Keratinocyte (primary cell): Measurements from ENCODE around the gene GCK. TPM values are rescaled to one million over a fixed set of nuclear protein-coding genes. Genes with fewer than 3 reads are reported as not detected.

Experiments
- DNase-seq: peaks from one replicate; pipeline ENCODE4 v3.0.0-alpha.2; 2011; ENCODE audit warnings: low read depth, missing footprints, low spot score
- FAIRE-seq: peaks from 2 replicates; lab custom pipeline; 2011; peaks lifted over from hg19 to GRCh38; lab: Jason Lieb, UNC
- H2AFZ ChIP-seq: 2 replicates; pipeline ENCODE4 v1.6.0; 2012; ENCODE audit warnings: low read length, control low read depth, inconsistent platforms; ENCODE audit not compliant: control insufficient read depth
- H3K27ac ChIP-seq: 2 replicates; pipeline ENCODE4 v1.5.1; 2011; ENCODE audit warnings: low read length; ENCODE audit not compliant: control insufficient read depth, insufficient read depth
- H3K27me3 ChIP-seq: 3 replicates; pipeline ENCODE4 v1.6.0; 2011; ENCODE audit warnings: low read length; ENCODE audit not compliant: control insufficient read depth, insufficient read depth; ENCODE audit errors: extremely low read depth
- H3K36me3 ChIP-seq, 2 experiments: 2 replicates in 1 of 2; 3 replicates in 1 of 2; pipeline ENCODE4 v1.5.1; 2011; ENCODE audit warnings: low read length in 2 of 2, mild to moderate bottlenecking in 1 of 2; ENCODE audit not compliant: control insufficient read depth in 2 of 2, insufficient read depth in 2 of 2; ENCODE audit errors: extremely low read depth in 1 of 2
- H3K4me1 ChIP-seq: 3 replicates; pipeline ENCODE4 v1.5.1; 2011; ENCODE audit warnings: low read length; ENCODE audit not compliant: control insufficient read depth, insufficient read depth; ENCODE audit errors: extremely low read depth
- H3K4me2 ChIP-seq: 3 replicates; pipeline ENCODE4 v1.6.0; 2011; ENCODE audit warnings: low read depth, low read length; ENCODE audit not compliant: control insufficient read depth, insufficient read depth; ENCODE audit errors: extremely low read depth
- H3K4me3 ChIP-seq, 3 experiments: fragments of 200-600 bp in 1 of 3; sonication (generic) in 1 of 3; 2 replicates in 2 of 3; 3 replicates in 1 of 3; pipeline ENCODE4 v1.5.1; 2011 to 2016; ENCODE audit warnings: low read length in 3 of 3, mild to moderate bottlenecking in 3 of 3, control low read depth in 2 of 3, inconsistent platforms in 1 of 3, low read depth in 1 of 3, mixed read lengths in 1 of 3, mixed run types in 1 of 3, moderate library complexity in 1 of 3; ENCODE audit not compliant: control insufficient read depth in 2 of 3, insufficient read depth in 2 of 3; ENCODE audit errors: extremely low read depth in 1 of 3
- H3K79me2 ChIP-seq: 2 replicates; pipeline ENCODE4 v1.6.0; 2012; ENCODE audit warnings: low read length; ENCODE audit not compliant: control insufficient read depth, insufficient read depth
- H3K9ac ChIP-seq: 3 replicates; pipeline ENCODE4 v1.6.0; 2011; ENCODE audit warnings: low read length; ENCODE audit not compliant: control insufficient read depth, insufficient read depth; ENCODE audit errors: extremely low read depth
- H3K9me1 ChIP-seq: 3 replicates; pipeline ENCODE4 v1.6.0; 2011; ENCODE audit warnings: low read length; ENCODE audit not compliant: control insufficient read depth, insufficient read depth; ENCODE audit errors: extremely low read depth
- H3K9me3 ChIP-seq: 2 replicates; pipeline ENCODE4 v1.5.1; 2012; ENCODE audit warnings: low read depth, low read length; ENCODE audit not compliant: control insufficient read depth
- H4K20me1 ChIP-seq: 3 replicates; pipeline ENCODE4 v1.6.0; 2011; ENCODE audit warnings: low read length; ENCODE audit not compliant: control insufficient read depth, insufficient read depth; ENCODE audit errors: extremely low read depth
- EZH2 ChIP-seq: IDR thresholded peaks from one replicate; pipeline ENCODE4 v1.6.1; 2012; ENCODE audit warnings: inconsistent platforms, mild to moderate bottlenecking, low read length, moderate library complexity
- dilution Hi-C: fragments of 300-500 bp; cut with MboI; formaldehyde crosslinking; loops from one replicate; pipeline ENCODE4 v1.7.0; 2020; ENCODE audit warnings: low sequenced_read_pairs; ENCODE audit not compliant: extremely low pct_ligation_motif_present
- polyA plus RNA-seq, 5 experiments: library from polyadenylated mRNA; depleted of rRNA in 3 of 5; stranded (reverse) in 3 of 5; stranded (forward) in 1 of 5; unstranded in 1 of 5; fragments of >200 nt; gene quantifications; 1 replicate in 1 of 5; 2 replicates in 3 of 5; 3 replicates in 1 of 5; pipeline versions ENCODE4 v1.2.1 to v1.2.3, GENCODE V29; 2011 to 2012; ENCODE audit warnings: missing spikeins in 2 of 5, low read depth in 1 of 5, low replicate concordance in 1 of 5
- TF ChIP-seq, protein P1 (sequence below), 3 experiments: IDR thresholded peaks in 1 of 3; conservative IDR thresholded peaks in 1 of 3; optimal IDR thresholded peaks in 1 of 3; 2 replicates in 2 of 3; 3 replicates in 1 of 3; pipeline versions ENCODE3 to v1.5.1; 2011; ENCODE audit warnings: low read length in 3 of 3, mild to moderate bottlenecking in 3 of 3, moderate library complexity in 2 of 3, control low read depth in 1 of 3, inconsistent platforms in 1 of 3; ENCODE audit not compliant: insufficient read depth in 2 of 3; ENCODE audit errors: extremely low read depth in 1 of 3

The GCK gene
- polyA plus RNA-seq, 1 donor (not counting 4 experiments of a cell fraction or from before 2014, with no cell fraction given), result not detected

DNA sequence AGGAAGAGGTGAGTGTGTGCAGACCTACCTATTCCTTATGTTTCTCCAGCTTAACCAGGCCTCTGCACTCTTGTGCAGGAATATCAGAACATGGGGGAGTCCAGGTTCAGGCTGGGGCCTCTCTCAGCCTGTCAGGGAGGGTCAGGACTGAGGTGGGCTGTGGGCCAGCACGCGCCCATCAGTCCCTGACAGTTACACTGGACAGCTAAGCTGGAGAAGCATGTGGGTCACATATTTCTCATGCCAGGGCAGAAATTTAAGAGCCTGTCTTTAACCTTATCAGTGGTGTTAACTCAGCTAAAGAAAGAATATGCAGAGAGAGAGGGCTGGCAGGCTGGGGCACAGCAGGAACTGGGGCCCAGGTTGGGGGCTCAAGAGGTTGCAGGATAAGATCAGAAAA is 57.2 kb downstream of the GCK start:
- Histone ChIP-seq H3K9ac (no peak overlapping the region), H3K4me3 (no peak overlapping the region), H3K4me2 (no peak overlapping the region), H3K79me2 (no peaks in the 10 kb centered on the region), H3K36me3 (no peaks in the 10 kb centered on the region), H4K20me1 (no peaks in the 10 kb centered on the region), H3K27ac (no peak overlapping the region), H3K27me3 (no peaks in the 10 kb centered on the region), H3K9me3 (no peaks in the 10 kb centered on the region), H3K4me1 (no peaks in the 10 kb centered on the region), H3K9me1 (no peaks in the 10 kb centered on the region), H2AFZ (no peak overlapping the region)
- FAIRE-seq (no peak), DNase-seq (no peak)
- no peak for TF ChIP-seq EZH2
- TF ChIP-seq, protein P1, sequence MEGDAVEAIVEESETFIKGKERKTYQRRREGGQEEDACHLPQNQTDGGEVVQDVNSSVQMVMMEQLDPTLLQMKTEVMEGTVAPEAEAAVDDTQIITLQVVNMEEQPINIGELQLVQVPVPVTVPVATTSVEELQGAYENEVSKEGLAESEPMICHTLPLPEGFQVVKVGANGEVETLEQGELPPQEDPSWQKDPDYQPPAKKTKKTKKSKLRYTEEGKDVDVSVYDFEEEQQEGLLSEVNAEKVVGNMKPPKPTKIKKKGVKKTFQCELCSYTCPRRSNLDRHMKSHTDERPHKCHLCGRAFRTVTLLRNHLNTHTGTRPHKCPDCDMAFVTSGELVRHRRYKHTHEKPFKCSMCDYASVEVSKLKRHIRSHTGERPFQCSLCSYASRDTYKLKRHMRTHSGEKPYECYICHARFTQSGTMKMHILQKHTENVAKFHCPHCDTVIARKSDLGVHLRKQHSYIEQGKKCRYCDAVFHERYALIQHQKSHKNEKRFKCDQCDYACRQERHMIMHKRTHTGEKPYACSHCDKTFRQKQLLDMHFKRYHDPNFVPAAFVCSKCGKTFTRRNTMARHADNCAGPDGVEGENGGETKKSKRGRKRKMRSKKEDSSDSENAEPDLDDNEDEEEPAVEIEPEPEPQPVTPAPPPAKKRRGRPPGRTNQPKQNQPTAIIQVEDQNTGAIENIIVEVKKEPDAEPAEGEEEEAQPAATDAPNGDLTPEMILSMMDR (optimal IDR thresholded peaks at IDR 0.05 in 1 of 3, IDR thresholded peaks at IDR 0.05 in 1 of 3, conservative IDR thresholded peaks at IDR 0.05 in 1 of 3; ENCODE audit: extremely low read depth in 1 of 3, insufficient read depth in 2 of 3, low read length in 3 of 3), result no peak
- dilution Hi-C loops, result no loop called here

DNA sequence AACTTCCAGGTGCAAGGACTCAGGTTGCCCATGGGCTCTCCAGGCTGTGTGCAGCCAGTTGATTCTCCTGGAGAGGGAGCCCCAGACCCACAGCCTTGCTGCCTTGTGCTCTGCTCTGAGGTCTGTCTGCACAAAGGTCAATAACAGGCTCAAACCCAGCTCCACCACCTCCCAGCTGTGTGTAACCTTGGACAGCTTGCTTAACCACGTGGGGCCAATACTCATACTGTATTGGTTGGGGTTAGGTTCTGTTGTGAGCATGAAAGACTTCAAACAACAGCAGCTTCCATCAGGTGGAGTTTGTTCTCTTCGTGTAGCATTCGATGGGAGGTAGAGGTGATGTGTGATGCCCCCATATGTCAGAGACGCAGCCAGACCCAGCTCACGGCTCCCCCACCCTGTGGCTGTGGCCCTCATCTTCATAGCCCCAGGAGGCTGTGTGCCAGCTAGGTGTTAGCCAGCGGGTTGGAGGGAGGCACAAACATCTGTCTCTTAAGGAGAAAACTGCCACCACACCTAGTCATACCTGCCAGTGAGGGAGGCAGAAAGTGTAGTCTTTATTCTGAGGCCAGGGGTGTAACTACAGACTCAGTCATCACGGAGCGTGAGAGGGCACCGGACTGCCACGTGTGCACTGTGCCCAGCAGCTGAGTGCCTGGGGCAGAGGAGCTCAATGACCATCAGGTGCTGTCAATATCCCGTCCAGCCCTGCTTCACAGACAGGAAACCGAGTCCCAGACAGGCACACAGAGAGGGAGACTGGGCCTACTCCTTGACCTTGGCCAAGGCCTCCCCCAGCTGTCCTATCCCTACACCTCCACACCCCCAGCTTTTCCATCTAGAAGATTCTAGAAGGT is 57.8 kb downstream of the GCK start:
- no peak for DNase-seq
- Histone ChIP-seq H3K27me3 (no peaks in the 10 kb centered on the region), H3K9me1 (no peaks in the 10 kb centered on the region)

More for the DNA sequence above, 57.8 kb downstream of the GCK start:
- H3K9me3 ChIP-seq, result no peaks in the 10 kb centered on the region
- dilution Hi-C loops, result no loop called here
- H3K4me2 ChIP-seq, result no peak overlapping the region
- TF ChIP-seq, protein P1 (optimal IDR thresholded peaks at IDR 0.05 in 1 of 3, IDR thresholded peaks at IDR 0.05 in 1 of 3, conservative IDR thresholded peaks at IDR 0.05 in 1 of 3; ENCODE audit: extremely low read depth in 1 of 3, insufficient read depth in 2 of 3, low read length in 3 of 3), result peak; percentile 22 to 68 (median 63)
- no peak for TF ChIP-seq EZH2
- no peak overlapping the region for H3K27ac ChIP-seq
- no peak overlapping the region for H2AFZ ChIP-seq
- no peak for FAIRE-seq
- H3K4me3 ChIP-seq, result no peak overlapping the region
- H3K36me3 ChIP-seq, result no peaks in the 10 kb centered on the region
- H3K9ac ChIP-seq, result no peak overlapping the region
- H4K20me1 ChIP-seq, result no peaks in the 10 kb centered on the region
- no peaks in the 10 kb centered on the region for H3K79me2 ChIP-seq
- H3K4me1 ChIP-seq, result no peaks in the 10 kb centered on the region
